ENCODE data around the gene CDKN2B. TPM values are rescaled to one million over a fixed set of nuclear protein-coding genes. Genes with fewer than 3 reads are reported as not detected.

Gene CDKN2B
- polyA plus RNA-seq, 1 of the 3 experiments (the other 2 are of a cell fraction): 6.3 TPM

GRCh38 chr9:21974722-21975409, 34.2 kb downstream of the CDKN2B start:
- Histone ChIP-seq H3K27me3 (ENCODE audit: insufficient read depth) (peaks cover 85% of the 10 kb centered on the region), H3K4me2 (peak overlapping the region; percentile 93), H3K9me3 (no peaks in the 10 kb centered on the region), H3K79me2 (ENCODE audit: insufficient read depth) (no peaks in the 10 kb centered on the region), H3K27ac (ENCODE audit: low read depth in 2 of 2, low read length in 1 of 2) (no peak overlapping the region), H3F3A (replicated peaks; ENCODE audit: insufficient read depth) (peaks cover 11% of the 10 kb centered on the region), H3K9ac (peak overlapping the region; percentile 26; the same call in 1 of the 2 replicates), H2AFZ (ENCODE audit: low read depth) (peak overlapping the region; percentile 69), H4K20me1 (ENCODE audit: insufficient read depth) (no peaks in the 10 kb centered on the region), H3K4me3 (ENCODE audit: low read depth in 2 of 2, low read length in 1 of 2) (peak overlapping the region; percentile 53 to 65), H3K4me1 (ENCODE audit: control insufficient read depth in 1 of 2, insufficient read depth in 2 of 2, low read depth in 1 of 2, low read length in 1 of 2) (peaks cover 0 to 4% of the 10 kb centered on the region in 2 experiments; a peak in 1 of 4 replicates), H3K36me3 (replicated peaks in 1 of 2; ENCODE audit: control insufficient read depth in 1 of 2, insufficient read depth in 2 of 2, low read length in 1 of 2) (no peaks in the 10 kb centered on the region), H3K9me2 (no peaks in the 10 kb centered on the region)
- DNase-seq: peak; percentile 79
- POLR2A ChIA-PET: no interaction called here
- CTCF ChIA-PET: interaction anchor here (1.5 to 1.9 kb wide), 2 partner anchors 161 to 162 kb away, joined by 4 to 6 read pairs; no protein-coding TSS in a partner anchor
- TF ChIP-seq RFX5 (IDR thresholded peaks at IDR 0.05; ENCODE audit: low read length) (no peak), TAF1 (IDR thresholded peaks at IDR 0.05; ENCODE audit: borderline replicate concordance, low read depth, low read length) (no peak), YY1 (IDR thresholded peaks at IDR 0.05; ENCODE audit: low read depth) (no peak), NRF1 (IDR thresholded peaks at IDR 0.05; ENCODE audit: low read depth, low read length) (no peak), EZH2phosphoT487 (IDR thresholded peaks at IDR 0.05; ENCODE audit: borderline replicate concordance, low read depth) (no peak; the same call in 1 of the 2 replicates), POLR2AphosphoS5 (IDR thresholded peaks at IDR 0.05; ENCODE audit: low read depth, low read length) (no peak)
- TF ChIP-seq, protein P1, sequence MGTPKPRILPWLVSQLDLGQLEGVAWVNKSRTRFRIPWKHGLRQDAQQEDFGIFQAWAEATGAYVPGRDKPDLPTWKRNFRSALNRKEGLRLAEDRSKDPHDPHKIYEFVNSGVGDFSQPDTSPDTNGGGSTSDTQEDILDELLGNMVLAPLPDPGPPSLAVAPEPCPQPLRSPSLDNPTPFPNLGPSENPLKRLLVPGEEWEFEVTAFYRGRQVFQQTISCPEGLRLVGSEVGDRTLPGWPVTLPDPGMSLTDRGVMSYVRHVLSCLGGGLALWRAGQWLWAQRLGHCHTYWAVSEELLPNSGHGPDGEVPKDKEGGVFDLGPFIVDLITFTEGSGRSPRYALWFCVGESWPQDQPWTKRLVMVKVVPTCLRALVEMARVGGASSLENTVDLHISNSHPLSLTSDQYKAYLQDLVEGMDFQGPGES (IDR thresholded peaks at IDR 0.05; ENCODE audit: low read depth, low read length): no peak
- WGBS (ENCODE audit: low lambda C conversion rate): under 1% methylated on average over 32 of the region's 51 CpGs

DNA sequence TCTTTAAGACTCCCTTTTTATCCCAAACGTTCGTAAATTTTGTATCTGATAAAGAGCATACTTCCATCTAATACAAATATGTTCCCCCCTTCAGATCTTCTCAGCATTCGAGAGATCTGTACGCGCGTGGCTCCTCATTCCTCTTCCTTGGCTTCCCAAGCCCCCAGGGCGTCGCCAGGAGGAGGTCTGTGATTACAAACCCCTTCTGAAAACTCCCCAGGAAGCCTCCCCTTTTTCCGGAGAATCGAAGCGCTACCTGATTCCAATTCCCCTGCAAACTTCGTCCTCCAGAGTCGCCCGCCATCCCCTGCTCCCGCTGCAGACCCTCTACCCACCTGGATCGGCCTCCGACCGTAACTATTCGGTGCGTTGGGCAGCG, 34.8 kb downstream of the CDKN2B start:
- peak overlapping the region; percentile 26; the same call in 1 of the 2 replicates for H3K9ac ChIP-seq
- H3K27me3 ChIP-seq (ENCODE audit: insufficient read depth): peaks cover 87% of the 10 kb centered on the region
- POLR2A ChIA-PET: no interaction called here
- CTCF ChIA-PET: interaction anchor here (1.5 kb wide), 1 partner anchor 161 kb away, joined by 4 read pairs; no protein-coding TSS in a partner anchor
- H3K27ac ChIP-seq (ENCODE audit: low read depth in 2 of 2, low read length in 1 of 2): no peak overlapping the region
- WGBS (ENCODE audit: low lambda C conversion rate): 1% methylated on average over 21 of the region's 21 CpGs
- H3F3A ChIP-seq (replicated peaks; ENCODE audit: insufficient read depth): peaks cover 11% of the 10 kb centered on the region
- no peaks in the 10 kb centered on the region for H3K9me3 ChIP-seq
- peak overlapping the region; percentile 69 for H2AFZ ChIP-seq (ENCODE audit: low read depth)
- H3K4me1 ChIP-seq (ENCODE audit: control insufficient read depth in 1 of 2, insufficient read depth in 2 of 2, low read depth in 1 of 2, low read length in 1 of 2): peaks cover 0 to 4% of the 10 kb centered on the region in 2 experiments; a peak in 1 of 4 replicates
- no peaks in the 10 kb centered on the region for H3K79me2 ChIP-seq (ENCODE audit: insufficient read depth)
- no peaks in the 10 kb centered on the region for H4K20me1 ChIP-seq (ENCODE audit: insufficient read depth)
- H3K36me3 ChIP-seq (replicated peaks in 1 of 2; ENCODE audit: control insufficient read depth in 1 of 2, insufficient read depth in 2 of 2, low read length in 1 of 2): no peaks in the 10 kb centered on the region
- peak overlapping the region; percentile 93 for H3K4me2 ChIP-seq
- TF ChIP-seq FOSL2 (IDR thresholded peaks at IDR 0.05; ENCODE audit: borderline replicate concordance, low read depth) (no peak), SIN3A (IDR thresholded peaks at IDR 0.05; ENCODE audit: borderline replicate concordance, low read depth, low read length) (no peak), TAF1 (IDR thresholded peaks at IDR 0.05; ENCODE audit: borderline replicate concordance, low read depth, low read length) (no peak), EP300 (IDR thresholded peaks at IDR 0.05; ENCODE audit: borderline replicate concordance in 1 of 2, low read depth in 1 of 2, low read length in 1 of 2) (no peak), NFIC (IDR thresholded peaks at IDR 0.05; ENCODE audit: borderline replicate concordance) (no peak), RXRA (IDR thresholded peaks at IDR 0.05; ENCODE audit: borderline replicate concordance, low read depth) (no peak), CHD2 (IDR thresholded peaks at IDR 0.05; ENCODE audit: low read length, partially characterized antibody) (no peak), TEAD4 (IDR thresholded peaks at IDR 0.05; ENCODE audit: borderline replicate concordance, insufficient read depth) (no peak), RAD21 (IDR thresholded peaks at IDR 0.05; ENCODE audit: low read length) (no peak), MAX (IDR thresholded peaks at IDR 0.05; ENCODE audit: low read depth) (no peak), YY1 (IDR thresholded peaks at IDR 0.05; ENCODE audit: low read depth) (no peak), POLR2AphosphoS5 (IDR thresholded peaks at IDR 0.05; ENCODE audit: low read depth, low read length) (no peak), GABPA (IDR thresholded peaks at IDR 0.05; ENCODE audit: low read depth) (no peak), RFX5 (IDR thresholded peaks at IDR 0.05; ENCODE audit: low read length) (no peak), ELF1 (IDR thresholded peaks at IDR 0.05) (no peak), RCOR1 (IDR thresholded peaks at IDR 0.05; ENCODE audit: low read length) (no peak), FOXM1 (IDR thresholded peaks at IDR 0.05; ENCODE audit: low read depth) (no peak), JUND (IDR thresholded peaks at IDR 0.05) (no peak)
- TF ChIP-seq, protein P1 (IDR thresholded peaks at IDR 0.05; ENCODE audit: low read depth, low read length): no peak
- H3K4me3 ChIP-seq (ENCODE audit: low read depth in 2 of 2, low read length in 1 of 2): peak overlapping the region; percentile 53 to 65
- DNase-seq: no peak
- H3K9me2 ChIP-seq: no peaks in the 10 kb centered on the region

All from SK-N-SH (cell line).